Measurements from ENCODE around the gene GDF15.
A peak's percentile ranks its signal among the peaks of the same experiment; 100 is the strongest.
"Not testable (repeated sequence)": the region's sequence is repeated elsewhere in the genome, so short reads cannot be mapped to it uniquely, and the experiment has no call there.

GDF15 gene

DNA sequence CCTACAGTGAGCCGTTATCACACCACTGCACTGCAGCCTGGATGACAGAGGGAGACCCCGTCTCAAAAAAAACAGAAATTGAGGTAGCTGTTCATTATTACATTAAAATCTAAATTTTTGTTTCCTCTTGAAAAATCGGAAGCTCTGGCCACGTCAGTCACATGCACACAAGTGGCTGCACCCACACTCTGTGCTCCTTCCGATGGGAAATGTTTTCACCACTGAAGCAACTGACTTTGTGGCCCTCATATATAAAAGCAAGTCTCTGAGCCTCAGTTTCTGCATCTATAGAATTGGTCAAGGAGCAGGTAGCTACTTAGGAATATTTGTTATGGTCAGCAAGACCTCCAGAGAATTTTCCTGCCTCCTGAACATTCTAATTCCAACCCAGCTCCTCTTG lies 7.0 kb downstream of the GDF15 start:
- no peak for ATAC-seq

DNA sequence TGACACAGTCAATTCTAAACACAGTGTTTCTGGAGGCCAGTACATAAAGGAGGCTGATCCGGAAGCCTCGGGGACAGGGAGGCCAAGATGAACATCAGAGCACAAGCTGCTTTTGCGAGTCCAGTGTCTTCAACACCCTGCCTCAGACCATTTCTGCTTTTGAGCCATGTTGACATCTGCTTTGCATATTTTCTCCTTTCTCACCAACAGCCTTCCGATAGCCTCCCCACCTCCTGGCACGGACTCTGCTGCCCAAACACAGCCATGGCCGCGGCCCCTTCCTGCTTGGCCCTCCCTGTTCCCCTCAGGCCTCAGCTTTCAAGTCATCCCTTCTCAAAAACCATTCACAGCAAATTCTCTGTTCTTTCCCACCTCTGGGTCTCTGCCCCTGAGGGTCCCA lies 7.9 kb downstream of the GDF15 start:
- ATAC-seq: no peak

DNA sequence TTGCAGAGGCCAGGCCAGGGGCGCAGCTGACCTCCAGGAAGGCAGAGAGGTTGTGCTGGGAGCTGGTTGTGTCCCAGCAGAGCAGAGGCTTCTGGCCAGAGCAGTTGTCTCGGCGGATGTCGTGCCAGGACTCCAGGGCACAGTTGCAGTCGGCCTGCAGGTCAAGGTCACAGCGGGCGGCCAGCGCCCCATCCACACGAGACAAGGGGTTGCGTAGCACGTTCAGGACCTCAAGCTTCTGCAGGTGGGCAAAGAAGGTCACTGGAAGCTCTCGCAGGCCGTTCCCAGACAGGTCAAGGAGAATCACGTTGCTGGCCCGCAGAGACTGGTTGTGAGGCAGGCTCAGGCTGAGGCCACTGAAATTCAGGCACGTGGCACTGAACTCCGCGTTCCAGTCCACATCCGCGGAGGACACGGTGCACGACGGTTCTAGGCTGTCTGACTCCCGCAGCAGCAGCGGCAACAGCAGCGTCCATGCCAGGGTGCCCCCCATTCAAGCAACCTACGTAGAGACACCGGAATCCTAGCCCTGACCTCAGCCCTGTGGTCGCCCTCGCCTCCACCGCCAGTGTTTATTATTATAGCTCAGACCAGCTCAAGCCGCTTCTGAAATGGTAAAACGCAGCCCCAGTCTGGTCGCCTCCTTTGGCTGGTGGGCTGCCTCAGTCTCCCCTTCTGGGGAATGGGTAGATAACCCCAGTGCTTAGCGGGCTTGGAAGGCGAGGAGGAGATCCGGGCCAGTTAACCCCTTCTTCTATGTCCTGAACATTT lies 10.7 kb downstream of the GDF15 start:
- ATAC-seq: no peak

- ATAC-seq: peak in 1 of 2 donors; percentile 41
These were observed 11.6 kb downstream of the GDF15 start, which contains the start of gene LRRC25 for GRCh38 chr19:18397242-18398202. LRRC25 (minus strand) TSS chr19:18397622; CDS start chr19:18396963, 659 bp downstream.

DNA sequence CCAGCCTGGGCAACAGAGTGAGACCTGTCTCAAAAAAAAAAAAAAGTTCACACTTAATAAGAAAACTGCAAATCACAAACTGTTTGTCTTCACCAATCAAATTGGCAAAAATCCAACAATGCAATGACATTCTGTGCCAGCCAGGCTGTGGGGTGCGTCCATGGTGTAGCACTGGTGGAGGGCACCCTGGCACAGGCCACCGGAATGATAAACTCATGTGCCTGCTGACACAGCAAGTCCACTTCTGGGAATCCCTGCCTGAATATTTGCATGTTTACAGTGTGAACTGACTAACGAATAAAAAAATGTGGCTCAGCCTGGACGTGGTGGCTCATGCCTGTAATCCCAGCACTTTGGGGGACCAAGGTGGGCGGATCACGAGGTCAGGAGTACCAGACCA lies 13.1 kb downstream of the GDF15 start:
- ATAC-seq: no peak

DNA sequence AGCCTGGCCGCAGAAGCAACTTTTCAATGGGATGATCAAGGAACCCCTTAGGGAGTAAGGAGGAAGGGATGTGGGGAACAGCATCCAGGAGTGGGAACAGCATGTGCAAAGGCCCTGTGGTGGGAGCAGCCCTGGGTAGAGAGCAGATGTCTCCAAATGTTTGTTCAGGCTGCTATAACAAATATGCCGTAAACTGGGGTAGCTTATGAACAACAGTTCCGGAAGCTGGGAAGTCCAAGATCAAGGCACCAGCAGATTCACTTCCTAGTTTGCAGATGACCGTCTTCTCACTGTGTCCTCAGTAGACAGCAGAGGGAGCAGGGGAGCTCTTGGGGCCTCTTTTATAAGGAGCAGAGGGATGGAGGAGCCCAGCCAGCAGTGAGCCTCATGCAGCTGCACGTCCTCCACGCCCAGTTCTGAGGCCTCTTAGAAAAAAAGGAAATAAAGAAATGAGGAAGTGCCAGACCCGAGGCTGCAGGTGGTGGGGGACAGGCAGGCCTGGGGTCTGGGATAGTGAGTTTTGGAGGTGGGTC lies 15.7 kb downstream of the GDF15 start:
- peak in 1 of 2 donors; percentile 36 for ATAC-seq

DNA sequence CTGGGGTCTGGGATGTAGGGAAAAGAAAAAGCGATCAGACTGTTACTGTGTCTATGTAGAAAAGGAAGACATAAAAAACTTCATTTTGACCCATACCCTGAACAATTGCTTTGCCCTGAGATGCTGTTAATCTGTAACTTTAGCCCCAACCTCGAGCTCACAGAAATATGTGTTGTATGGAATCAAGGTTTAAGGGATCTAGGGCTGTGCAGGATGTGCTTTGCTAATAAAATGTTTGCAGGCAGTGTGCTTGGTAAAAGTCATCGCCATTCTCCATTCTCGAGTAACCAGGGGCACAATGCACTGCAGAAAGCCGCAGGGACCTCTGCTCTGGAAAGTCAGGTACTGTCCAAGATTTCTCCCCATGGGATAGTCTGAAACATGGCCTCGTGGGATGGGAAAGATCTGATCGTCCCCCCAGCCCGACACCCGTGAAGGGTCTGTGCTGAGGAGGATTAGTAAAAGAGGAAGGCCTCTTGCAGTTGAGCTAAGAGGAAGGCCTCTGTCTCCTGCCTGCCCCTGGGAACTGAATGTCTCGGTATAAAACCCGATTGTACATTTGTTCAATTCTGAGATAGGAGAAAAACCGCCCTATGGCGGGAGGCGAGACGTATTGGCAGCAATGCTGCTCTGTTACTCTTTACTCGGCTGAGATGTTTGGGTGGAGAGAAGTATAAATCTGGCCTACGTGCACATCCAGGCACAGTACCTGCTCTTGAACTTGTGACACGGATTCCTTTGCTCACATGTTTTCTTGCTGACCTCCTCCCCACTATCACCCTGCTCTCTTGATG lies 16.7 kb downstream of the GDF15 start:
- ATAC-seq: not testable (repeated sequence)

DNA sequence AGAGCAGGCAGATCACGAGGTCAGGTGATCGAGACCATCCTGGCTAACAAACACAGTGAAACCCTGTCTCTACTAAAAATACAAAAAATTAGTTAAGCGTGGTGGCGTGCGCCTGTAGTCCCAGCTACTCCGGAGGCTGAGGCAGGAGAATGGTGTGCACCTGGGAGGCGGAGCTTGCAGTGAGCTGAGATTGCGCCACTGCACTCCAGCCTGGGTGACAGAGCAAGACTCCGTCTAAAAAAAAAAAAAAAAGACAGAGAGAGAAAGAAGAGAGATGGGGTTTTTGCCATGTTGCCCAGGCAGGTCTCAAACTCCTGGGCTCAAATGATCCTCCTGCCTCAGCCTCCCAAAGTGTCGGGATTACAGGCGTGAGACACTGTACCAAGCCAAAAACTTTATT lies 19.8 kb downstream of the GDF15 start:
- not testable (repeated sequence) for ATAC-seq

DNA sequence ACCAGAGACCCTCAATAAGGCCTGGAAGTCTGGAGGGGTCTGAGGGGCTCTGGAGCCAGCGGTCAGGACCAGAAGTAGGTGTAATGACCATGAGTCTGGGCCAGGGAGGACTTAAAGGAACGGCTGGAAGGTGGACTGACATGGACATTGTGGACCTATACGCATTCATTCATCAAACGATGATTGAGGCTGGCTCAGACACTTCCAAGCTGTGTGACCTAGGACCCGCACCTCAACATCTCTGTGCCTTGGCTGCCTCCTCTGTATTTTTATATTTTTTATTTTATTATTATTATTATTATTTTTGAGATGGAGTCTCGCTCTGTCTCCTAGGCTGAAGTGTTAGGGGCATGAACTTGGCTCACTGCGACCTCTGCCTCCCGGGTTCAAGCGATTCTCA lies 20.8 kb downstream of the GDF15 start:
- ATAC-seq: no peak

DNA sequence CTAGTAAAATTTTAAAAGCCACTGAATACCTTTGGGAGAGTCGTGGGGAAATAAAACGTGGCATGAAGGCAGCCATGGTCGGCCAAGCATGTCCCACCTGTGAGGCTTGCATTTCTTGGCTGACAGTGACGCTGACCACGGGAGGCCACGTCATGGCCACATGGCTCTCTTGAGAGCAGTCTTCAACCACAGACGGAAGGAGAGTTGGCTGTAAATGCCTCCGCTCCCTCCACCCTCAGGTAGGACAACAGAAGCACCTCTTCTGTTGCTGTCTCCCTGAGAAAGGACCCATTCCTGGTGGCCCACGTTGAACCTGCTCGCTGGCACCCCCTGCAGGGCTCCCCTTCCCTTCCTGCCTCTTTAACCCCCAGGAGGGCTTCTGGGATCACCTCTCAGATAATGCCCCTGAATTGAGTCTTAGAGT lies 22.1 kb downstream of the GDF15 start:
- ATAC-seq: peak; percentile 14 to 17

- ATAC-seq: no peak
These were observed 26.8 kb downstream of the GDF15 start for GRCh38 chr19:18412610-18413239.

- no peak for ATAC-seq
These were observed 28.7 kb downstream of the GDF15 start for GRCh38 chr19:18414504-18415177.

DNA sequence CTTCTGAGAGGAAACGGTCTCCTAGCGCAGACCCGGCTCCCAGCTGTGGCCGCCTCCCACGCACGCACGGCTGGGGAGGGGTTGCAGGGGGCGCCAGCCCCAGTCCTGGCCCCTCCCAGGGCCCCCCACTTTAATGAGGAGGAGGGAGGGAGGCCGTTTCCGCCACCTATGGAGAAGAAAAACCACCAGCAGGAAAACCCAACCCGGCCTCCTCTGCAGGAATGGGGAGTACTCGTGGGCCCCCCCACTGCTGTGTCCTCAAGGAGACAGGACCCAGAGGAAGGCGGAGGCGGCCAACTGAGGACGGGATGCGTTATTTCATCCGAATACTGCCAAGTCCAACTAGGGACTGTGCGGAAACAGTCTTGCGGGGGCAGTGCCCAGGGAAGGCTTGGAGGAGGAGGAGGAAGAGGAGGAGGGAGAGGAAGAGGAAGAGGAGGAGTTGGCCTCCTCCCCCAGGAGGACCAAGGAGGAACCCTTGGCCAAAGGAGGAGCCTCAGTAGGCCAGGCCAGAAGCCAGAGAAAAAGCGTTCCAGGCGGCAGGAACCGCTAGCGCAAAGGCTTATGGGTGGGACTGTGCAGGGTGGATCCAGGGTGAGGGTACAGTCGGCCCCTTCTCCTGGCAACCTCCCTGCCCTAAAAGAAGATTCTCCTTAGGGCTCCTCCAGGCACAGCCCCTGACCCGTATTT lies 29.4 kb downstream of the GDF15 start:
- no peak for ATAC-seq

- peak; percentile 4 to 5 for ATAC-seq
These were observed 30.9 kb downstream of the GDF15 start for GRCh38 chr19:18416778-18417249.

GRCh38 chr19:18417250-18418028 lies 31.5 kb downstream of the GDF15 start:
- ATAC-seq: no peak

DNA sequence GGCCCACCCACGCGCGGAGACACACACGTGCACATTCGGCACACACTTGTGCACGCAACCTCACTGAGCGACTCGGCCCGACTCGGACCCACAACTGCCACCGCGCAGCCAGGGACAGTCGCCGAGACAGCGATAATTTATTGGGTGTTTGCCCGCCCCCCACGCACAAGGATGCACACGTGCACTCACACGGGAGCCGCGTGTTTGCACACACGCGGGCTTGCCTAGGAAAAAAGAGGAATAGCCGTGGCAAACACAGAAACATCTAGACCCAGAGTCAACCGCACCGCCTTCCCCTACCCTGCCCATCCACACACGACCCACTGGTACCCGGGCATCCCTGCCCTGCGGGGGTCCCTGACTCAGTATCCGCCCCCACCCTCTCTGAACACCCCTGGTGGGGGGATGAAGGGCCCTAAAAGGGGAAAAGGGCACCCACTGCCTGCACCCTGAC lies 32.1 kb downstream of the GDF15 start:
- ATAC-seq: no peak

DNA sequence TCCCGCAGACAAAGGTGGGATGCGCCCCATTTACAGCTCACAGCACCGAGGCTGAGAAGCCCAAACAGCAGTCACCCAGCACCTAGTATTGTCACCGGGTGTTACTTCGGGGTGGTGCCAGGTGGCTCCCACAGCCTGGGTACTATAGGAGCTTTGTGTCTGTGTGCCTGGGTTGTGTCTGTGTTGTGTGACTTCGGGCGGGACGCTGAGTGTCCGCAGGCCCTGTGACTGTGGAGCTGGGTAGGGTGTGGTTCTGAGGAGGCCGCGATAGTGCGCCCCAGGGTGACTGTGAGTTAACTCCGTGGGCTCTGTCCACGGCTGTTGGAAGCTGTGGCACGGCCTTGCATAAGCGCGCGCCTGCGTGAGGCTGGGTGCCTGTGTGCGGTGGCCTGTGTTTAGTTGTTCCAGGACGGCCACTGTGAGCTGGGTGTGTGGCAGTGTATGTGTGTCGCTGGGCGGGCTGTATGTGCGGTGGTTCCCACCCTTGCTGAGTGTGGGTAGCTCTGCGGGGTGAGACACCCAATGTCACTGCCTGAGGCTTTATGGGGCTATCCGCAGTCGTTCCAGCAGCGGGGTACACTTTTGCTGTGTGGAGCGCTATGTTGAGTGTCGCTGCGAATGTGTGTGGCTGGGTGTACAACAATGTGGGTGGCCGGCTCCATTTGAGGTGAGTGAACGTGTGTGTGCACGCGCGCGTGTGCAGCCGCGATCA lies 32.7 kb downstream of the GDF15 start:
- peak; percentile 16 to 18 for ATAC-seq

- ATAC-seq: peak; percentile 61 to 64
These were observed 33.3 kb downstream of the GDF15 start, which contains the start of gene SSBP4 for GRCh38 chr19:18419195-18419698. SSBP4 (plus strand) TSS chr19:18419398; CDS start chr19:18419649, 251 bp downstream.
